GM12891 (cell line): ENCODE results near the gene HMGN1.
A peak's percentile ranks its signal among the peaks of the same experiment; 100 is the strongest.

Experiments used
- PAX5 ChIP-seq: IDR thresholded peaks from 2 replicates; pipeline ENCODE4 v1.6.1; 2011; ENCODE audit warnings: low read length, moderate library complexity, mild to moderate bottlenecking; ENCODE audit not compliant: insufficient read depth, severe bottlenecking
- POLR2A ChIP-seq: IDR thresholded peaks from 2 replicates; pipeline ENCODE4 v1.6.1; 2011; ENCODE audit warnings: low read depth, low read length, control low read depth
- POLR2AphosphoS5 ChIP-seq: IDR thresholded peaks from 2 replicates; pipeline ENCODE4 v1.6.1; 2011; ENCODE audit warnings: low read depth, low read length, control low read depth
- SPI1 ChIP-seq: IDR thresholded peaks from 2 replicates; pipeline ENCODE4 v1.6.1; 2011; ENCODE audit warnings: low read depth, low read length, control low read depth
- TAF1 ChIP-seq: IDR thresholded peaks from 2 replicates; pipeline ENCODE4 v1.6.1; 2011; ENCODE audit warnings: low read depth, low read length, control low read depth

- TF ChIP-seq POLR2AphosphoS5 (no peak), POLR2A (no peak), SPI1 (peak; percentile 86), TAF1 (no peak), PAX5 (no peak)
These were observed 31.5 kb downstream of the HMGN1 start for GRCh38 chr21:39317134-39318090.
